GM19025 (cell line): ENCODE results near the gene MID2.
"Not testable (repeated sequence)": the region's sequence is repeated elsewhere in the genome, so short reads cannot be mapped to it uniquely, and the experiment has no call there.

ENCODE experiments used
- ATAC-seq: cut with Tn5 transposase; IDR thresholded peaks from one replicate; pipeline ENCODE4 v1.9.1; 2021; ENCODE audit warnings: mild to moderate bottlenecking, low read depth, moderate library complexity; ENCODE audit not compliant: unreplicated experiment

MID2 gene

GRCh38 chrX:107842715-107843400 is 17.2 kb downstream of the MID2 start:
- no peak for ATAC-seq

GRCh38 chrX:107845625-107846024 is 20.0 kb downstream of the MID2 start:
- no peak for ATAC-seq

DNA sequence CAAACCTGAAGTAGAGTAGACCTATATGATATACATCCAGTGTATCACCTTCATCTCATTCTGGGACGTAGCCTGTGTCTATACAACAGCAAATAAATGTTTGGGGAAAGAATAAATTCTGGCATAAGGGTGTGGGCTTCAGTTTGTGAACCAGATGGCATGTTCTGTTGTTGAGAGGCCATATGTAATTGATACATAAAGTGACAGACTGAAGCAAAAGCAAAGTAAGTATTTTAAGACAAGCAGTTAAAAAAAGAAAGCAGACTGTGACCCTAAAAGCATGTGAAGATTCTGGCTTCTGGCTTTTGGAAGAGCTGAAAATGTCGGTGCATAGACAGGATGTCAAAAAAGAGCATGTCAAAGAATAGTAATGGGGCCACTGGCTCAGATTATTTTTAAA is 22.9 kb downstream of the MID2 start:
- ATAC-seq: no peak

DNA sequence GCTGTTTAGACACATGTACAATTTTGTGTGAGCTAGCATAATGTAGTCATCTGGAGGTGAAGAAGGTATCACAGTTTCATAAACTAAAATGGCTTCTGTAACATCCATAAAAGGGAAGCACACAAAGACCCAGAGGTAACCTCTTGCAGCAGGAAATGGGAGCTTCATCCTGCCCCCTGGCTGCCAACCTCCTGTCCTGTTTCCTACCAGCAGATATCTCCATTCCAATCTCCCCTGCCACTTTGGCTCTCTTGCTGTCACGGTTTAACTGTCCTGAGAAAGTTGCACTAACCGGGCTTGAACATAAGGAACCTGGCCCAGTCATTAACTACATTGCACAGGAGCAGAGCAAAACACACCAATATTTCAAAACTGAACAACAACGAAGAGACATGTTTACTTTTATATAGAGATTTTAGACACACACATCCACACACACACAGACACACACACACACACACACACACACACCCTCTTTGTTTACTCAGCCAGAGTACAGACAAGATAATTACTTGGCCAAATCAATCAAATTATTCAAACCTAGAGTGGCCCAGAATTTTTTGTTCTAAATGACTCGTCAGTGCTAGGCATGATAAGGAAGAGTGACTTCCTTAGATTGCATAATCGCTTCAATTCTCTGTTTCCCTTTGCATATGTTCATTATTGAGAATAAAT is 24.2 kb downstream of the MID2 start:
- no peak for ATAC-seq

- no peak for ATAC-seq
Observed at GRCh38 chrX:107850422-107850765, 24.7 kb downstream of the MID2 start.

DNA sequence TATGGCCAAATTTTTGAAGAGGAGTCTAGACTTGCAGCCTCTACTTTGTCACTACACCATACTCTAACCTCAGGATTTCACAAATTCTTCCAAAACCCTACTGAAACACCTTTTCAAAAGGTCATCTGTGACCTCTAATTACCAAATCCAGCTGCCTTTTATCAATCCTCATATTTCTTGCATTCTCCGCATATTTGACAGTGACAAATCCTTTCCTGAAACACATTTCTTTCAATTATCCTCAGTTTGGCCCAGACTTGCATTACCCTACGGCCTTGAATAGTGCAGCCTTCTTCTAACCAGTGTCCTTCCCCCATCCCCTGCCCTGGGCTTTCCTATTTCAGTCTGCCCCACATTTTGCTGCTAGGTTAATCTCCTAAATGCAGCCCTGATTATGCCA is 25.5 kb downstream of the MID2 start:
- ATAC-seq: no peak

DNA sequence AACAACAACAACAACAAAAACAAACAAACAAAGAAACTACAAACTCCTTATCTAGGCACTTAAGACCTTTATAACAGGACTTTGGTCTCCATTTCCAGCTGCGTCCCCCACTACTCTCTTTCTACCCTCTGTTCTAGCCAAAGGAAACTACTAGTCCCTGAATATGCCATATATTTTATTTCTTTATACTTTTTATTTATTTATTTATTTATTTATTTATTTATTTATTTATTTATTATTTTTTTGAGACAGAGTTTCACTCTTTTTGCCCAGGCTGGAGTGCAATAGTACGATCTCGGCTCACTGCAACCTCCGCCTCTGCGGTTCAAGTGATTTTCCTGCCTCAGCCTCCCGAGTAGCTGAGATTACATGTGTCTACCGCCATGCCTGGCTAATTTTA is 26.0 kb downstream of the MID2 start:
- ATAC-seq: not testable (repeated sequence)

DNA sequence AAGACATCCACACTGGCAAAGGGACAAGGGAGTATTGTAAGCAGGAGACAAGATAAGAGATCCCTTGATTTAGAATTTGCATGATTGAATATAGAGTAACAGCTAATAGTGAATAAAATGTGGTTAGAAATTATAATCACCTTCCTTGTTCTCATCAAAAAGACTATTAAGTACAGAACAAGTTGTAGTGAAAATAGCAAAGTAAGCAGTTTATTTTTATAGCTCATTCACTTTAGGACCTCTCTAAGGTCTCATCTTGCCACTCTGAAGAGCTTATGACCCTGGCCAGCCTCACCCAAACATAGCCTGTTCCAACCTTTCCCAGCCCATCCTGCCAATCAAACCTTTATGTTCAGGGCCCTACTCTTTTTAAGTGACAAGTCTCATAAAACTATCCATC is 30.6 kb downstream of the MID2 start:
- ATAC-seq: no peak

- not testable (repeated sequence) for ATAC-seq
Observed at GRCh38 chrX:107857041-107857440, 31.4 kb downstream of the MID2 start.

- ATAC-seq: no peak
Observed at GRCh38 chrX:107857837-107858236, 32.2 kb downstream of the MID2 start.

GRCh38 chrX:107861056-107861455 is 35.4 kb downstream of the MID2 start:
- ATAC-seq: no peak

DNA sequence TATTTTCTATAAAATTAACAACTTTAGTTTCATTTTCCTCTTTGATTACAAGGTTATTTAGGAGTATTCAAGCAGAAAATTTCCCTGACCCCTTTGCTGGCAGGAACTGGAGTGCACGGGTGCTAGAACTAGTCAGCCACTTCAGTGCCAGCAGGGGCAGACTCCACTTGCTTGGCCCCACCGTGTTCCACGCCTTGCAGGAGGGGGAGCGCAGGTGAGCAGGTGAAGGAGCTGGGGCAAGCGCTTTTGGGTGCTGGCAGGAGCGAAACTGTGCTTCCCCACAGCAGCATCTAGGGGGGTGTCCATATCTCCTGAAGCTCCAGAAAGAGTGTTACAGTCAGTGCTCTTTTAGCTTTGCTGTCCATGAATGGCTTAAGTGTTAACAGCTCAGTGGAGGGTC is 45.5 kb downstream of the MID2 start:
- ATAC-seq: no peak

- ATAC-seq: no peak
Observed at GRCh38 chrX:107878106-107878505, 52.4 kb downstream of the MID2 start.

DNA sequence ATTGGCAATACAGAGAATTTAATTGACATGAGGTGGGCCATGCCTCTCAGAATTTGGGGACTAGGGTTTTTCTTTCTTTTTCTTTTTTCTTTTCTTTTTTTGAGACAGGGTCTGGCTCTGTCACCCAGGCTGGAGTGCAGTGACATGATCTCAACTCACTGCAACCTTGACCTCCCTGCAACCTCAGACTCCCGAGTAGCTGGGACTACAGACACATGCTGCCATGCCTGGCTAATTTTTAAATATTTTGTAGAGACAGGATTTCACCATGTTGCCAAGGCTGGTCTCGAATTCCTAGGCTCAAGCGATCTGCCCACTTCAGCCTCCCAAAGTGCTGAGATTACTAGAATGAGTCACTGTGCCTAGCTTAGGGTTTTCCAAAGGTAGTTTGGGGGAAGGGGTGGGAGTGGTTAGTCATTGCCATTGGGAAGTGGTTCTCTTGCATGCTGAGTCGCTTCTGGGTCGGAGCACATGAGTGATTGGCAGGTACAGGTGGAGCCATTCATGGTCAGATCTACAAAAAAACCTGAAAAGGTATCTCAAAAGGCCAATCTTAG is 54.5 kb downstream of the MID2 start:
- no peak for ATAC-seq

GRCh38 chrX:107894038-107894437 is 68.4 kb downstream of the MID2 start:
- no peak for ATAC-seq

DNA sequence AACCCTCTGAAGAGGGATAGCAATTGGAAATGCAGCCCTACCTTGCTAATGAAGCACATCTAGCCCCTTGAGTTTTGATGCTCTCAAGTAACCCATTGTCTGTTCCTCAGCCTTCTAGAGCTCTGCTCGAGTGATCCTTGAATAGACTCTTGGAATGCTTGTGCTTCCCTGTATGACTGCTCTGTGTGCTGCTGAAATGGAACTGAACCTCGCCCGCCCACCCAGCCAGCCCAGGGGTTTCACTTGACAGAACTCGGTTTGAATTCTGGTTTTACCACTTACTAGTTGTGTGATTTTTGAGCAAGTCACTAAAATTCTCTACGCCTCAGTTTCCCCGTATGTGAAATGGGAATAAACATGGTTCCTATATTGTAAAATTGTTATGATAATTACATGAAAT is 77.1 kb downstream of the MID2 start:
- ATAC-seq: no peak

DNA sequence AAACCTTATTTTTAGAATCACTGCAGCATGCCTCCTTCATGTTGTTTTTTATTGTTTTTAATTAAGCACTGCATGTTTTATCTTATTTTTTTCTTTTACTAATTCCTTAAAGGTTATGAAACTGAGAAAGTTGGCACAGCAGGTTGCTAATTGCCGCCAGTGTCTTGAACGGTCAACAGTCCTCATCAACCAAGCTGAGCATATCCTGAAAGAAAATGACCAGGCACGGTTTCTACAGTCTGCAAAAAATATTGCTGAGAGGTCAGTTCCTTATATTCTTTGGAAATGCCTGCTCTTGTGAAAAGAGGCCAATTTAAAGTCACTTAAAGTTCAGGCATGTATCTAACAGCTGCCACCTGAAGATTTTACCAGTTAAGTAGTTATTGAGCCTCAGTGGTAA is 79.7 kb downstream of the MID2 start:
- no peak for ATAC-seq

GRCh38 chrX:107924136-107924746 is 98.6 kb downstream of the MID2 start:
- ATAC-seq: no peak

GRCh38 chrX:107934262-107934661 is 108.6 kb downstream of the MID2 start:
- ATAC-seq: no peak

DNA sequence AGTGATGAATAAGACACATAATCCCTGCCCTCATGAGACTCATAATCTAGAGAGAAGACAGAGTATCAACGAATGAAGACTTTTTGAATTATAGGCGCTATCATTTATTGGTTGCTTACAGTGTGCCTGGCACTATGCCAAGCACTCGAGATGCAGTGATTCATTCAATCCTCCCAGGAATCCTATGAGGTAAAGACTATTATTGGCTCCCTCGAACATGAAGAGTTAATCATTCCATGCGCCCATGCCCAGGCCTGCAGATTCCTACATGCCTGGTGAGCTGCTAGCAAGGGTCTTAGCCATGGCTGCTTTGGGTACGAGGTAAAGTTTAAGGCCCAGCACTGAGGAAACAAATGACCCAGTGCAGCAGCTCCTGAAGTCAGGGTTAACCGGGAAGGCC is 109.5 kb downstream of the MID2 start:
- no peak for ATAC-seq

DNA sequence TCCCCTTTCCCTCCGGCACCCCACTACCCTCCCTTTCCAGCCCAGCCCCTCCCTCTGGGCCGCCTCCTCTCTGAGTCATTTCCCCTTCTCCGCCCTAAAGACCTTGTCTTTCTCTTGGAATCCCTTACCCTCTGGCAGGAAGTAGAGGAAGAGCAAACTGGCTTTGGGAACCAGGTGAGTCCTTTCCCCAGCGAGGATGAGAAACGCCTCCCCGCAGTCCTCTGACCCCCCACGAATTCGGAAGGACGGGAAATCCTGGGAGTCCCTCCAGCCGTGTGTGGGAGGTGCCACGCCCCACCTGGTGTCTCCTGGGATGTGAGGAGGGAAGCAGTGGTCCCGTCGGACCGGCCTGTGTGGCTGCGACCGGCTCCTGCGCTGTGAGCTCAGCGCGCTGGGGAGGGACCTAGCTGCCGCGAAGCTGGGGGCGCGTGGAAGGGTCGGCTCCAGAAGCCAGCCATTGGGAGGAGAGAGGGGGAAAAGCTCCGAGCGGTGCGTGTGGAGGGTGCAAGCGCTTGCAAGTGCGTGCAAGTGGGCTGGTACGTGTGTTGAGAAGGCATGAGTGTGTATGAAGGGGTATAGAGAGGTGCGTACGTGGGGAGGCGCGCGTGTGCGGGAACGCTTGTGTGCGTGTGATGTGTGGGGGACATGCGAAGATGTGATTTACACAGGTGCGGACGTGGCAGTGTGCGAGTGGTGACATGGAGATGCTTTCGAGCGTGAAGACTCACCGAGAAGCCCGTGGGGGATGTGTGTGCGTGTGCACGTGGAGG is 110.2 kb downstream of the MID2 start:
- no peak for ATAC-seq
